HEK293T (cell line): ENCODE results near the gene IFI27L1.

Source experiments
- BHLHE40 ChIP-seq: fragments of 450-650 bp; IDR thresholded peaks from 2 replicates; pipeline ENCODE4 v1.6.1; 2016; ENCODE audit warnings: mild to moderate bottlenecking, moderate library complexity, borderline replicate concordance
- FOXK2 ChIP-seq: fragments of 450-650 bp; IDR thresholded peaks from 2 replicates; pipeline ENCODE4 v1.6.1; 2016; ENCODE audit warnings: mild to moderate bottlenecking
- FOXM1 ChIP-seq: fragments of 450-650 bp; IDR thresholded peaks from 2 replicates; pipeline ENCODE4 v1.6.1; 2017; ENCODE audit warnings: mild to moderate bottlenecking, borderline replicate concordance
- NFRKB ChIP-seq: fragments of 450-650 bp; IDR thresholded peaks from 2 replicates; pipeline ENCODE4 v1.6.1; 2016; ENCODE audit warnings: mild to moderate bottlenecking, moderate library complexity
- SP1 ChIP-seq: fragments of 450-650 bp; IDR thresholded peaks from 2 replicates; pipeline ENCODE4 v1.6.1; 2017

DNA sequence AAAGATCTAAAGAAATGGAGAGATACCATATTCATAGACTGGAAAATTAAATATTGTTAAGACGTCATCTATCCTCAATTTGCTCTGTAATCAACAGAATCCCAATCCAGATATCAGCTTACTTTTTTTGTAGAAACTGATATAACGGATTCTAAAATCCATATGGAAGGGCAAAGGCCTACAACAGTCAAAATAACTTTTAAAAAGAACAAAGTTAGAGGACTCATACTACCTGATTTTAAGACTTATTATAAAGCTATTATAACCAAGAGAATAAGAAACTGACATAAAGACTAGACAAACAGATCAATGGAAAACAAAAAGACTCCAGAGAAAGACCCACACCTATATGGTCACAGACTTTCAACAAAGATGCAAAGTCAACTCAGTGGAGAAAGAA is 6.1 kb upstream of the IFI27L1 start:
- TF ChIP-seq FOXM1 (no peak), BHLHE40 (no peak), FOXK2 (no peak), SP1 (no peak), NFRKB (no peak)
